ENCODE results near the gene CYTH4.

CYTH4 gene

GRCh38 chr22:37302674-37303555 is 20.6 kb downstream of the CYTH4 start:
- TF ChIP-seq, protein P1, sequence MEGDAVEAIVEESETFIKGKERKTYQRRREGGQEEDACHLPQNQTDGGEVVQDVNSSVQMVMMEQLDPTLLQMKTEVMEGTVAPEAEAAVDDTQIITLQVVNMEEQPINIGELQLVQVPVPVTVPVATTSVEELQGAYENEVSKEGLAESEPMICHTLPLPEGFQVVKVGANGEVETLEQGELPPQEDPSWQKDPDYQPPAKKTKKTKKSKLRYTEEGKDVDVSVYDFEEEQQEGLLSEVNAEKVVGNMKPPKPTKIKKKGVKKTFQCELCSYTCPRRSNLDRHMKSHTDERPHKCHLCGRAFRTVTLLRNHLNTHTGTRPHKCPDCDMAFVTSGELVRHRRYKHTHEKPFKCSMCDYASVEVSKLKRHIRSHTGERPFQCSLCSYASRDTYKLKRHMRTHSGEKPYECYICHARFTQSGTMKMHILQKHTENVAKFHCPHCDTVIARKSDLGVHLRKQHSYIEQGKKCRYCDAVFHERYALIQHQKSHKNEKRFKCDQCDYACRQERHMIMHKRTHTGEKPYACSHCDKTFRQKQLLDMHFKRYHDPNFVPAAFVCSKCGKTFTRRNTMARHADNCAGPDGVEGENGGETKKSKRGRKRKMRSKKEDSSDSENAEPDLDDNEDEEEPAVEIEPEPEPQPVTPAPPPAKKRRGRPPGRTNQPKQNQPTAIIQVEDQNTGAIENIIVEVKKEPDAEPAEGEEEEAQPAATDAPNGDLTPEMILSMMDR (IDR thresholded peaks at IDR 0.05; ENCODE audit: extremely low read depth, missing control alignments), result no peak
- no peak for DNase-seq (ENCODE audit: low spot score)

- no peak for DNase-seq (ENCODE audit: low spot score)
- TF ChIP-seq, protein P1 (IDR thresholded peaks at IDR 0.05; ENCODE audit: extremely low read depth, missing control alignments), result no peak
Observed at GRCh38 chr22:37303821-37304274, 21.5 kb downstream of the CYTH4 start.

GRCh38 chr22:37304595-37305343 is 22.5 kb downstream of the CYTH4 start:
- TF ChIP-seq, protein P1 (IDR thresholded peaks at IDR 0.05; ENCODE audit: extremely low read depth, missing control alignments), result no peak
- DNase-seq (ENCODE audit: low spot score), result no peak

GRCh38 chr22:37305887-37306286 is 23.6 kb downstream of the CYTH4 start:
- no peak for DNase-seq (ENCODE audit: low spot score)
- TF ChIP-seq, protein P1 (IDR thresholded peaks at IDR 0.05; ENCODE audit: extremely low read depth, missing control alignments), result no peak

DNA sequence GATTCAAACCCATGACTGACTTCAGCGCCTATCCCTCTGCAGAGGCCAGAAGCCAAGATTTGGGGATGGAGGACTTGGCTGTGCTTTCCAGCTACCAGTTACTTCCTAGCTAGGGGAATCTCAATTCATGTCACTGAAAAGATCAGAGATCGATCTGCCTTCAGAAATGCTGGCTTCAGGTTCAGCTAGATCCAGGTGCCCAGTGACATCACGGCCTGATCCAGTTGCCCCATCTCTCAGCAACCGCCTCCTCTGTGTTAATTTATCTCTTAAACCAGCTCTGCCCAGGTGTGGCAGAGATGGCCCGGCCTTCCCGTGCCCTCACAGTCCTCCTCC is 24.2 kb downstream of the CYTH4 start:
- DNase-seq (ENCODE audit: low spot score), result no peak
- TF ChIP-seq, protein P1 (IDR thresholded peaks at IDR 0.05; ENCODE audit: extremely low read depth, missing control alignments), result no peak

DNA sequence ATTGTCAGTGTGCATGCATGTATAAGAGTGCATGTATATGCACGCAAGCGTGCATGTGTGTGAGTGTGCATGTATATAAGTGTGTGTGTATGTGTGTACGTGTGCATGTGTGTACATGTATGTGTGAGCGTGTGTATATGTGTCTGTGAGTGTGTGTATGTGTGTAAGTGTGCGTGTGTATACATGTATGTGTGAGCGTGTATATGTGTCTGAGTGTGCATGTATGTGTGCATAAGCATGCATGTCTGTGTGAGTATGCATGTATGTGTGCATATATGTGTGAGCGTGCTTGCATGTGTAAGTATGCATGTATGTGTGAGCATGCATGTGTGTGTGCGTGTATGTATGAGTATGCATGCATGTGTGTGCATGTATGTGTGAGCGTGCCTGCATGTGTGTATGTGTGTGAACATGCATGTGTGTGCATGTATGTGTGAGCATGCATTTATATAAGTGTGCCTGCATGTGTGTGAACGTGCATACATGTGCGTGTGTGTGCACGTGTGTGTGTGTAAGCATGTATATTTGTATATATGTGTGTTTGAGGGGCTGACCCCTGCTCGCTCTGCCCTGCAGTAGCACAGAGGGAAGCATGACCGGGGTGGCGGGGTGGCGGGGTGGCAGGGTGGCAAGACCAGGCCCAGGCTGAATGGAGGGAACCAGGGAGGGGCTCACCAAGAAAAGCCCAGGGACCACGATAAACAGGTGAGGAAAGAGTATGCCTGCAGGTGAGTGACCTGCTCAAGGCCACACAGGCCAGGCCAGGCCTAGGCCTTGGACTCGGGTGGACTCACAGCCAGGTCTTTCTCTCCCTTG is 26.3 kb downstream of the CYTH4 start:
- TF ChIP-seq, protein P1 (IDR thresholded peaks at IDR 0.05; ENCODE audit: extremely low read depth, missing control alignments), result no peak
- DNase-seq (ENCODE audit: low spot score), result no peak
